ENCODE results near the gene MDFIC.

MDFIC gene

GRCh38 chr7:115043605-115044004 is 121.7 kb downstream of the MDFIC start:
- TF ChIP-seq CTCF (IDR thresholded peaks at IDR 0.05; ENCODE audit: control insufficient read depth, insufficient read depth, low read depth, low read length, missing control alignments) = no peak
- DNase-seq (ENCODE audit: low read depth) = no peak
- no peak overlapping the region for H3K4me3 ChIP-seq (ENCODE audit: control insufficient read depth, low read depth, low read length)

DNA sequence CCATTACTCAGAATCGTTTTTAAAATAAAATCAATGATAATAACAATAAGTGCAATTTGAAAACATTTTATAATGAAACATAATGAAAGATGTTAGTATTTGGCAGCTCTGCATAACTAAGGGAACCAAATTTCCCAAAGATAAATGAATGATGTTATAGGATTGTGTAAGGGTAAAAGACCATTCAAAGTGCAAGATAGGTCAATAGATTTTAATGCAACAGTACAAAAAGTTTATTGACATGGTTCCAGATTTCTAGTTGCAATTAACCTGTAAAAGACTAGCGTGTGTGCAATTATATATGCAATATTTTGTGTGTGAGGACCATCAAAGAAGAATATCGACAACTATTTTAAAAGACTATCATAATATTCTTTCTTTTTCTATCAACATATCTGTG is 122.3 kb downstream of the MDFIC start:
- no peak for TF ChIP-seq CTCF (IDR thresholded peaks at IDR 0.05; ENCODE audit: control insufficient read depth, insufficient read depth, low read depth, low read length, missing control alignments)
- no peak for DNase-seq (ENCODE audit: low read depth)
- no peak overlapping the region for H3K4me3 ChIP-seq (ENCODE audit: control insufficient read depth, low read depth, low read length)

DNA sequence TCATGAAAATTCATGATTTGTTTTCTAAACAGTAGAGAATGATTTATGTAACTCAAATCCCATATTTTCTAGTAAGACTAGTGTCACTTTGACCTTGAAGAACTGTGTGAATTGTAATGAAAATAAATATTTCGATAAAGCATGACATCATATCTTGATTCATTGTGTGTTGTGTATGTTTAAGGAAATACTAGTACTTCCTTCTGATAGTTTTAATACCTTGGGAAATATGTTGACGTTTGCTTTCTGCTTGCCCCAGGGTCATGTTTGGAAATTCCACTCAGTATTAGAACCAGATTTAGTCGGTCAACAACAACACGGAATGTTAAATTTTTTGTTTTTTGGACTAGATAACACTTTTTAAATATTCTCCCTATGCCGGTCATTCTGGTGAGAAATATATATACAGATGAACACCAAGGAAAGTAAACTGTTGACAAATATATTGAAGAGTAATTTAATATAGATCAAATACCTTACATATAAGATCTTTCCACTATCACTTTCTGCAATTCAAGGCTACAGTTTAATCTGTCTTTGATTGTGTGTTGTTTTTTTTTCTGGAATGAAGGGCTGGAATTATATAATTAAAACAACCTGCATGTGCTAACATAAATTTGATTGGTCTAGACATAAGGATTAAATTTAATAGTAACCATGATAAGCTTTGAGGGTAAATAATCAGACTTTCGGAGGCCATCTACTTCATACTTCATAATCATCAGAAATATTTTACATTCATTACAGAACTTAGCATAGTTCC is 126.2 kb downstream of the MDFIC start:
- TF ChIP-seq CTCF (IDR thresholded peaks at IDR 0.05; ENCODE audit: control insufficient read depth, insufficient read depth, low read depth, low read length, missing control alignments) = no peak
- no peak overlapping the region for H3K4me3 ChIP-seq (ENCODE audit: control insufficient read depth, low read depth, low read length)
- DNase-seq (ENCODE audit: low read depth) = peak; percentile 31

- no peak for DNase-seq (ENCODE audit: low read depth)
- no peak overlapping the region for H3K4me3 ChIP-seq (ENCODE audit: control insufficient read depth, low read depth, low read length)
- TF ChIP-seq CTCF (IDR thresholded peaks at IDR 0.05; ENCODE audit: control insufficient read depth, insufficient read depth, low read depth, low read length, missing control alignments) = no peak
Observed at GRCh38 chr7:115052706-115053105, 130.8 kb downstream of the MDFIC start.

DNA sequence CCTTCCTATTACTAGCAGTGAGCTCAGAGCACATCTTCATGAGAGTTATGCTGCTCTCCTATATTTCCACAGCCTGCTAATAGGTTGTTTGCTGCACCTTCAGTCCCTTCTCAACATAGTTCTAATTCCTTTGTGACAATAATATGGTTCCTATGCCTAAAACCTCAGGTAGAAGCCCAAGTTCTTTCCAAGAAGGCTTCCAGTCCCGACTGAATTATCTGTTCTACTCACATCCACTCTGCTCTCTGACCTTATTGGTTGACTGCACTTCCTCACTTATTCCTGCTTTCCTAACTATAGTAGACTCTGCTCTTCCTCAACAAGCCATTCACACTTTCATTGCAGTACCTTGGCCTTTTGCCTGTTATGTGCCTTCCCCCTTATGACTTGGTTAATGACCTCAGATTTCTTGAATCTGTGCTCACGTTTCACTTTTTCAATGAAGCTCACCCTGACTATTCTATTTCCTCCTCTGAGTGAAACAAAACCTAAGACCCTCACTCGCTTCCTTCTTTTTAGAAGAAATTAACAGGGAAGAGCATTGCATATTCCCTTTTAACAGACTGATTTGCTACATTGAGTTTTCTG is 132.7 kb downstream of the MDFIC start:
- no peak for DNase-seq (ENCODE audit: low read depth)
- H3K4me3 ChIP-seq (ENCODE audit: control insufficient read depth, low read depth, low read length) = no peak overlapping the region
- TF ChIP-seq CTCF (IDR thresholded peaks at IDR 0.05; ENCODE audit: control insufficient read depth, insufficient read depth, low read depth, low read length, missing control alignments) = no peak

GRCh38 chr7:115056019-115056418 is 134.1 kb downstream of the MDFIC start:
- H3K4me3 ChIP-seq (ENCODE audit: control insufficient read depth, low read depth, low read length) = no peak overlapping the region
- no peak for DNase-seq (ENCODE audit: low read depth)
- no peak for TF ChIP-seq CTCF (IDR thresholded peaks at IDR 0.05; ENCODE audit: control insufficient read depth, insufficient read depth, low read depth, low read length, missing control alignments)
